Kidney capillary endothelial cell (primary cell): Measurements from ENCODE around the gene ERBB2.
"Not testable (repeated sequence)": the region's sequence is repeated elsewhere in the genome, so short reads cannot be mapped to it uniquely, and the experiment has no call there.

Experiments used
- DNase-seq: peaks from one replicate; pipeline ENCODE4 v3.0.0-alpha.2; 2018; ENCODE audit warnings: low spot score

The ERBB2 gene

DNA sequence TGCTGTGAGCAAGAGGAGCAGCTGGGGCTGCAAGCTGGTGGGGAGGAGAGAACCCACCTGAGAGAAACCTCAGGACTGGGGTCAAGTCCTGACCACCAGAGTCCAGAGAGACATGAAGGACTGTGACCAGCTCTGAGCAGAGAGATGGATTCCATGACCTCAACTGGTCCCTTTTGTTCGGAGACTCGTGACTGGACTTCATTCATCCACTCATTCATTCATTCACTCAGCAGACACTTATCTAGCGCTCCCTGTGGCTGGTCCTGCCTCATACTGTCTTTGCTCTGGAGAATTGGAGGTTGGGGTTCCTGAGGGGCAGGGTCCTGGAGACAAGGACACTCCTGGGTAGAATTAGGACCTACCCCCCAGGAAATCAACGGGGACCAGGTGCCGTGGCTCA lies 4.0 kb downstream of the ERBB2 start:
- no peak for DNase-seq

DNA sequence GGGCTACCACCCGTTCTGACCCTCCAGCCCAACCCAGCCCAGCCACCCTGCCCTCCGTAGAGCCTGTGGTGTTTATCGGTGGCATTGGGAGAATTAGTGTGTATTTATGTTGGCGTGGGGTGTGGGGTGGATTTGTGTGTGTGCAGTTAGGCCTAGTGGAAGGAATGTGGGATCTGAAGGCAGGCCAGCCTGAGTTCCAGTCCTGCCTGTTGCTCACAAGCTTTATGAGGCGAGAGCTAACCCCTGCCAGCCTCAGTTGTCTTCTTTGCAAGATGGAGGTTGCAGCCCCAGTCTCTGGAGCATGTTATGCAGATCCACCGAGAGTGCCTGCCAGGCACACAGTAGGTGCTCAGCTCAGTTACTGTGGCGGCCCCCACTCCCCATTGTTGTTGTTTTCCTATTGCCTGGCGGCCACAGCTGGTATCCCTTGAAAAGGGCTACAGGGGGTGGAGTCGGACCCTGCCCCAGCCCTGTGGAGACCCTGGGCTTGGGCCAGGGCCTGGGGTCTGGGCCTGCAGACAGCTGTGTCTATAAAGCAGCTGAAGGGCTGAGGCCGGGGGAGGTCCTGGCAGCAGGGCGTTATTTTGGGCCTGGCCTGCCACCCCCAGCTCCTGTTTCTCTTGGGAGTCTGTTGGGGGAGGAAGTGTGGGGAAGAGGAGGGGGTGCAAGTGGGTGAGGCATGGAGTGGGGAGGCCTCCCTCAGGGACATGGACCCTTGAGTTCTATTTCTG lies 5.1 kb downstream of the ERBB2 start:
- DNase-seq: no peak

DNA sequence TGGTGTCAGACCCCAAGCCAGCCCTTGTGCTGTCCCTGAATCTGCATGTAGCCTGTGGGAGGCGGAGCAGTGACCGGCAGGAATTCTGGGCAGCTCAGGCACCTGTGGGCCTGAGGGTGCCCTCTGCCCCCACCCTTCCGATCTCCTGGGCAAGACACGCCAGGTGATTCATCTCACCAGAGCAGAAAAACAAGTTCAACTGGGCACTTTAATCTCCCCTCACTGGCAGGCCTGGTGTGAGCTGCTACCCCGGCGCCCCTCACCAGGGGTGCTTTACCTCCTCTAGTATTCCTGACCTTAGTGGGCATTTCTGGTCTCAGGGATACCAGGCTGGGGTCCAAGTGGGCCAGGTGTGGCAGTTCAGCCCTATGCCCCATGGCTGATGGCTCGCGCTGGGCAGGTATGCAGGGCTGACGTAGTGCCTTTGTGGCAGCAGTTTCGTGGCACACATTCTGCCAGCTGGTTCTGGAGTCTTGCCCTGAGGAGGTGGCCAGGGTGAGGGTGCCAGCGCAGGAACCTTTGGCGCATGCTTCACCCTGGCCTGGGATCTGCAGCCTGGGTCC lies 6.0 kb downstream of the ERBB2 start:
- DNase-seq: no peak

DNA sequence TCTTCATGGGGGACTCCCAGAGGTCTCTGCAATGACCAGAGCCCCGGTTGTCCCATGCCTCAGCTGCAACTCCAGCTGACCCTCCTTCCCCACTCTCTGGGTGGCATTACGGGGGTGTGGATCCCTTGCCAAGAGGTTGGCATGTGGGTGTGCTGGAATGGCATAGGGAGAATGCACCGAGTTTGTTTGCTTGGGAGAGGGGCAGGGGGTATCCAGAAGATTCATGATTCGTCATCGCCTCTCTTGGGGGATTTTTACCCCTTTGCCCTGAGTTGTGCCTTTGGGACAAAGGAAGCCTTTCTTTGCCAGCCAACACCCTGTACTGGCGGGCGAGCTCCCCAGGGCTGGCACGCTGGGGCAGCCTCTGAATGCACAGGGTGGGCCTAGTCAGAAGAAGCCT lies 6.5 kb downstream of the ERBB2 start:
- DNase-seq: no peak

DNA sequence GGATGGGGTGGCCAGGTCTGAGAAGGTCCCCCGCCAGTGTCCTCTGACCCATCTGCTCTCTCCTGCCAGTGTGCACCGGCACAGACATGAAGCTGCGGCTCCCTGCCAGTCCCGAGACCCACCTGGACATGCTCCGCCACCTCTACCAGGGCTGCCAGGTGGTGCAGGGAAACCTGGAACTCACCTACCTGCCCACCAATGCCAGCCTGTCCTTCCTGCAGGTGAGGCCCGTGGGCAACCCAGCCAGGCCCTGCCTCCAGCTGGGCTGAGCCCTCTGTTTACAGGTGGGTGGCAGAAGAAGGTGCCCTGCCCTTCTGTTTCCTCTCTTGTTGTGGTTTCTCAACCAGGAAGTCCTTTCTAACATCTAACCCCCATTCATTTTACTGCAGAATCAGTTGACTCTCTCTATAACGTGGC lies 7.1 kb downstream of the ERBB2 start:
- no peak for DNase-seq

DNA sequence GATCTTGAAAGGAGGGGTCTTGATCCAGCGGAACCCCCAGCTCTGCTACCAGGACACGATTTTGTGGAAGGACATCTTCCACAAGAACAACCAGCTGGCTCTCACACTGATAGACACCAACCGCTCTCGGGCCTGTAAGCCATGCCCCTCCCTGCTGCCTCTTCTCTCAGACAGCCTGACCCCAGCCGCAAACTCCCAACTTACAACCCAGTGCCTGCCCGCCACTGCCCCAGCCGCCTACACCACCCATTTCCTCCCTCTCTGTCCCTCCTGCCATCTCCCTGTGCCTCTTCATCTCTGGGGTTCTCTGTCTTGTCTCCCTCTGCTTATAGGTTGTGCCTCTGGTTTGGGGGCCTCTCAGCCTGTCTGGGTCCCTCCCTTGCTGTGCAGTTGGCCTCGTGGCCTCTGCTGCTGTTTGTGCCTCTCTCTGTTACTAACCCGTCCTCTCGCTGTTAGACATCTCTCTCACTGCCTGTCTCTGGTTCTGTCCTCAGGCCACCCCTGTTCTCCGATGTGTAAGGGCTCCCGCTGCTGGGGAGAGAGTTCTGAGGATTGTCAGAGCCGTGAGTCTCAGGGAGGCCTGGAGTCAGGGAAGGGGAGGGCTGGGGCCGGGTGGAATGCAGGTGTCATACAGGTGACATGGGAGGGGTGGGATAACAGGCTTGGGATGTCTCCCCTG lies 9.6 kb downstream of the ERBB2 start:
- DNase-seq: no peak

DNA sequence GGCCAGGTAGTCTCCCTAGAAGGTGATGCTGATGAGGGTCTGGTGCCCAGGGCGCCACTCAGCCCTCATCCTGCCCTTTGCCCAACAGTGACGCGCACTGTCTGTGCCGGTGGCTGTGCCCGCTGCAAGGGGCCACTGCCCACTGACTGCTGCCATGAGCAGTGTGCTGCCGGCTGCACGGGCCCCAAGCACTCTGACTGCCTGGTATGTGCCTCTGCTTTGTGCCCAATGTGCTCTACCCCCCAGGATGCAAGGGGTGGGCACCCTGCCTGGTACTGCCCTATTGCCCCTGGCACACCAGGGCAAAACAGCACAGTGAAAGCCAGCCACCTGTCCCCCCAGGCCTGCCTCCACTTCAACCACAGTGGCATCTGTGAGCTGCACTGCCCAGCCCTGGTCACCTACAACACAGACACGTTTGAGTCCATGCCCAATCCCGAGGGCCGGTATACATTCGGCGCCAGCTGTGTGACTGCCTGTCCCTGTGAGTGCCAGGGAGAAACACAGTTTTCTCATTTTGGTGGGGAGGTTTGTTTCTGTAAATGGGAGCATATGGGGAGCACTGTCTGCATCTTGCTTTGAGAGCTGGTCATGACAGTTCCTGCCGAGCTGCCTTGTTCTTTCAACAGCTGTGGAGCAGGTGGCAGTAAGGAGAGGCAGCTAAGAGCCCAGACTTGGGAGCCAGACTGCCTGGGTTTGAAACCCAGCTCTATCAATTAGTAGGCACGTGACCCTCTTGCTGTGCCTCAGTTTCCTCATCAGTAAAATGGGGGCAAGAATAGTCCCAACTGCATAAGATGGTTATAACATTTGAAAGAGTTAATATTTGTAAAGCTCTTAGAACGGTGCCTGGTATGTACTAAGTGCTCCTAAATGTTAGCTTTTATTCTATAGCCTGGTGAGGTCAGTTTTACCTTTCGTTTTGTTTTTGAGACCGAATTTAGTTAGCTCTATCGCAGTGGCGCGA lies 10.4 kb downstream of the ERBB2 start:
- DNase-seq: no peak

DNA sequence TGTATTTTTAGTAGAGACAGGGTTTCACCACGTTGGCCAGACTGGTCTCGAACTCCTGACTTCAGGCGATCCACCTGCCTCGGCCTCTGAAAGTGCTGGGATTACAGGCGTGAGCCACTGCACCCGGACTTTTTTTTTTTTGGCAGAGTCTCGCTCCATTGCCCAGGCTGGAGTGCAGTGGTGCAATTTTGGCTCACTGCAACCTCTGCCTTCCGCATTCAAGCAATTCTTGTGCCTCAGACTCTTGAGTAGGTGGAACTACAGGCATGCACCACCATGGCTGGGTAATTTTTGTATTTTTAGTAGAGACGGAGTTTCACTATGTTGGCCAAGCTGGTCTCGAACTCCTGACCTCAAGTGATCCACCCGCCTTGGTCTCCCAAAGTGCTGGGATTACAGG lies 11.2 kb downstream of the ERBB2 start:
- DNase-seq: not testable (repeated sequence)

DNA sequence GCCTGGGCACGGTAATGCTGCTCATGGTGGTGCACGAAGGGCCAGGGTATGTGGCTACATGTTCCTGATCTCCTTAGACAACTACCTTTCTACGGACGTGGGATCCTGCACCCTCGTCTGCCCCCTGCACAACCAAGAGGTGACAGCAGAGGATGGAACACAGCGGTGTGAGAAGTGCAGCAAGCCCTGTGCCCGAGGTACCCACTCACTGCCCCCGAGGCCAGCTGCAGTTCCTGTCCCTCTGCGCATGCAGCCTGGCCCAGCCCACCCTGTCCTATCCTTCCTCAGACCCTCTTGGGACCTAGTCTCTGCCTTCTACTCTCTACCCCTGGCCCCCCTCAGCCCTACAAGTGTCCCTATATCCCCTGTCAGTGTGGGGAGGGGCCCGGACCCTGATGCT lies 12.0 kb downstream of the ERBB2 start:
- DNase-seq: no peak

DNA sequence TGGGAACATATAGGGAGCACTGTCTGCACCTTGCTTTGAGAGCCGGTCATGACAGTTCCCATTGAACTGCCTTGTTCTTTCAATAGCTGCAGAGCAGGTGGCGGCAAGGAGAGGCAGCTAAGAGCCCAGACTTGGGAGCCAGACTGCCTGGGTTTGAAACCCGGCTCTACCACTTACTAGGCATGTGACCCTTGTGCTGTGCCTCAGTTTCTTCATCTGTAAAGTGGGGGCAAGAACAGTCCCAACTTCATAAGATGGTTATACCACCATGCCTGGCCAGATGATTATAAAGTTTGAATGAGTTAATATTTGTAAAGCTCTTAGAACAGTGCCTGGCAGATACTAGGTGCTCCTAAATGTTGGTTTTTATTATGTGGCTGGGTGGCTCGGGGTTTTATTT lies 14.4 kb downstream of the ERBB2 start:
- DNase-seq: no peak

DNA sequence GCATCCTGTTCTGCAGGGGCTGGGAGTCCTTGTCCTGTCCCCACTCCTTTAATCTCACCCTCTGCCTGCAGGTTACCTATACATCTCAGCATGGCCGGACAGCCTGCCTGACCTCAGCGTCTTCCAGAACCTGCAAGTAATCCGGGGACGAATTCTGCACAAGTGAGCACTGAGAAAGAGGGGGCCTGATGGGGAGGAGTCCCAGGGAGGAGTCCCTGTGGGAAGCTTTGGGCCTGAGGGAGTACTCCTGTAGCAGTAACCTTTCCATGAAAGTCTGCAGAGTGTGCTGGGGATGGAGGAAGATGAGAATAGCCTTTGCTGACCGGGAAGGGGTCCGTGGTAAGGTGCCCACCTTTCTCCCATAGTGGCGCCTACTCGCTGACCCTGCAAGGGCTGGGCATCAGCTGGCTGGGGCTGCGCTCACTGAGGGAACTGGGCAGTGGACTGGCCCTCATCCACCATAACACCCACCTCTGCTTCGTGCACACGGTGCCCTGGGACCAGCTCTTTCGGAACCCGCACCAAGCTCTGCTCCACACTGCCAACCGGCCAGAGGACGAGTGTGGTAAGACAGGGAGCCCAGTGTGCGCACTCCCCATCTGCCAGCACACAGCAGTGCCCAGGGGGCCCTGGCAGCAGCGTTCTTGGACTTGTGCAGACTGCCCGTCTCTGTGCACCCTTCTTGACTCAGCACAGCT lies 15.7 kb downstream of the ERBB2 start:
- no peak for DNase-seq

DNA sequence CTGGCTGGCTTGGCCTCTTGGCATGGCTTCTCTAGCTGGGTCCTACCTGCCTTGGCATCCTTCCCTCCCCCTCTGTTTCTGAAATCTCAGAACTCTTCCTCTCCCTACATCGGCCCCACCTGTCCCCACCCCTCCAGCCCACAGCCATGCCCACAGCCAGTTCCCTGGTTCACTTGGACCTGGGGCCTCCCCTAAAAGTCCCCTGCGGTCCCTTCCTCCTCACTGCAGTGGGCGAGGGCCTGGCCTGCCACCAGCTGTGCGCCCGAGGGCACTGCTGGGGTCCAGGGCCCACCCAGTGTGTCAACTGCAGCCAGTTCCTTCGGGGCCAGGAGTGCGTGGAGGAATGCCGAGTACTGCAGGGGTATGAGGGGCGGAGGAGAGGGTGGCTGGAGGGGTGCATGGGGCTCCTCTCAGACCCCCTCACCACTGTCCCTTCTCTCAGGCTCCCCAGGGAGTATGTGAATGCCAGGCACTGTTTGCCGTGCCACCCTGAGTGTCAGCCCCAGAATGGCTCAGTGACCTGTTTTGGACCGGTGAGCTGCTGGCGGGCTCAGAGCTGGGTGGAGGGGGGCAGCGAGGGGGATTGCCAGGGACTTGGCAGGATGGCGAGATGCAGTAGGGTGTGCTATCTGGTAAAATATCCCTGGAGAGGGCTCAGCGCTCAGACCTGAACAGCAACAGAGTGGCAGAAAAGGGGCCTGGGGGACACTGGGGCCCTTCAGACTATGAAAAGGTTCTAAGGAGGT lies 16.4 kb downstream of the ERBB2 start:
- no peak for DNase-seq

DNA sequence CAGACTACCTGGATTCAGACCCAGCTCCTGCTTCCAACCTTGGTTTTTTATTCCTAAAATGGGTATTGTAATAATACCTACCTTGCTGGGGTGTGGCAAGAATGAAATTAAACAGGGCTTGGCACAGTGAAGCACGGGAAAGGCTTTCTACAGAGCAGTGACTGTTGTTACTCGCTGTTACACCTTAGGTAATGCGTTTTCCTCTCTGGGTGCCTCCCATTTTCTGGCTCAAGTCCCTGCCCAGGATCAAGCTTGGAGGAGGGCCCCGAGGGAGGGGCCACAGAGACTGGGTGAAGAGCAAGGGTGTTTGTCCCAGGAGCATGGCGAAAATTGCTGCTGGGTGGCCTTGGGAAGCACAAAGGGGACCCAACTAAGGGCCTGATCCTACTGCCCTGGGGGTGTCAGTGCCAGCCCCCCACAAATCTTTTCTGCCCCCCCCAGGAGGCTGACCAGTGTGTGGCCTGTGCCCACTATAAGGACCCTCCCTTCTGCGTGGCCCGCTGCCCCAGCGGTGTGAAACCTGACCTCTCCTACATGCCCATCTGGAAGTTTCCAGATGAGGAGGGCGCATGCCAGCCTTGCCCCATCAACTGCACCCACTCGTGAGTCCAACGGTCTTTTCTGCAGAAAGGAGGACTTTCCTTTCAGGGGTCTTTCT lies 17.1 kb downstream of the ERBB2 start:
- no peak for DNase-seq

DNA sequence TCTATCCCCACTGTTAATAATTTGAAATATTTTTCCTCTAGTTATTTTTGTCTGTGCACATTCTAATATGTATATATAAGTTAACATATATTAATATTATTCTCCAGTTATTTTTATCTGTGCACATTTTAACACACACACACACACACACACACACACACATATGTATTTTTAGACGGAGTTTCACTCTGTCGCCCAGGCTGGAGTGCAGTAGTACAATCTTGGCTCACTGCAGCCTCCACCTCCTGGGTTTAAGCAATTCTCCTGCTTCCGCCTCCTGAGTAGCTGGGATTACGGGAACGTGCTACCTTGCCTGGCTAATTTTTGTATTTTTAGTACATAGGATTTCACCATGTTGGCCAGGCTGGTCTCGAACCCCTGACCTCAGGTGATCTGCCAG lies 17.8 kb downstream of the ERBB2 start:
- no peak for DNase-seq

DNA sequence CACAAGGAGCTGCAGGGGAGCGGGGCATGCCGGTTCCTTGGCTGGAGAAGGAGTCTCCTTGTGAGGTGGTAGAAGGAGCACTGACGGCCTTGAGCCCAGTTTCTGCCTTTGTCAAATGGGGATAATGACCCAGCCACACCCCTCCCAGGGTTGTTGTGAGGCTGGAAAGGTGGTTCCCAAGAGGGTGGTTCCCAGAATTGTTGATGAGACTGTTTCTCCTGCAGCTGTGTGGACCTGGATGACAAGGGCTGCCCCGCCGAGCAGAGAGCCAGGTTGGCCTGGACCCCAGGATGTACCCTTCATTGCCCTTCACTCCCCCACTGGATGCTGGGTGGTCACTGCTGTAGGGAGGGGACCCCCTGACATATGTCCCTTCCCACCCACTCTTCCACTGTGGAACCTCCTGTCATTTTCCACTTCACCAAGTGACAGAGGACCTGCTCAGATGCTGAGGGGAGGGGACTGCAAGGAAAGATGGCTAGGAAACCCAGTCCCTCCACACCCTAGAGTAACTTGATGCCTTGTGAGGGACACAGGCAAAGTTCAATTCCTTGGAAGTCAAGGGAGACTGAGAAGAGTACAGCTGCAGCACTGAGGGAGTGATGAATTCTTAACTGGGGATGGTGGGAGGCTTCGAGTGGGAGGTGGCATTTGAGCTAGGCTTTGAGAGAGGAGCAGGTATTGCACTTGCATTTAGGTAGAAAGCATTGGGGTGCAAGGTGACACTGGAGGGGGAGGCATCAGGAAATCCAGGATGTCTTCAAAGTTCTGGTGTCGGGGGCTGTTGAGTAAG lies 19.9 kb downstream of the ERBB2 start:
- no peak for DNase-seq

DNA sequence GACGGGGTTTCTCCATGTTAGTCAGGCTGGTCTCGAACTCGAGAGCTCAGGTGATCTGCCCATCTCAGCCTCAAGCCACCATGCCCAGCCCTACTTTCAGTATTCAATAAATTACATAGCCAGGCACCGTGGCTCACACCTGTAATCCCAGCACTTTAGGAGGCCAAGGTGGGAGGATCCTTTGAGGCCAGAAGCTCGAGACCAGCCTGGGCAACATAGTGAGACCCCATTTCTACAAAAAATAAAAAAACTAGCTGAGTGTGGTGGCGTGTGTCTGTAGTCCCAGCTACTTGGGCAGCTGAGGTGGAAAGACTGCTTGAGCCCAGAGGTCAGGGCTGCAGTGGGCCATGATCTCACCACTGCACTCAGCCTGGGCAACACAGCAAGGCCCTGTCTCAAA lies 22.2 kb downstream of the ERBB2 start:
- DNase-seq: no peak

DNA sequence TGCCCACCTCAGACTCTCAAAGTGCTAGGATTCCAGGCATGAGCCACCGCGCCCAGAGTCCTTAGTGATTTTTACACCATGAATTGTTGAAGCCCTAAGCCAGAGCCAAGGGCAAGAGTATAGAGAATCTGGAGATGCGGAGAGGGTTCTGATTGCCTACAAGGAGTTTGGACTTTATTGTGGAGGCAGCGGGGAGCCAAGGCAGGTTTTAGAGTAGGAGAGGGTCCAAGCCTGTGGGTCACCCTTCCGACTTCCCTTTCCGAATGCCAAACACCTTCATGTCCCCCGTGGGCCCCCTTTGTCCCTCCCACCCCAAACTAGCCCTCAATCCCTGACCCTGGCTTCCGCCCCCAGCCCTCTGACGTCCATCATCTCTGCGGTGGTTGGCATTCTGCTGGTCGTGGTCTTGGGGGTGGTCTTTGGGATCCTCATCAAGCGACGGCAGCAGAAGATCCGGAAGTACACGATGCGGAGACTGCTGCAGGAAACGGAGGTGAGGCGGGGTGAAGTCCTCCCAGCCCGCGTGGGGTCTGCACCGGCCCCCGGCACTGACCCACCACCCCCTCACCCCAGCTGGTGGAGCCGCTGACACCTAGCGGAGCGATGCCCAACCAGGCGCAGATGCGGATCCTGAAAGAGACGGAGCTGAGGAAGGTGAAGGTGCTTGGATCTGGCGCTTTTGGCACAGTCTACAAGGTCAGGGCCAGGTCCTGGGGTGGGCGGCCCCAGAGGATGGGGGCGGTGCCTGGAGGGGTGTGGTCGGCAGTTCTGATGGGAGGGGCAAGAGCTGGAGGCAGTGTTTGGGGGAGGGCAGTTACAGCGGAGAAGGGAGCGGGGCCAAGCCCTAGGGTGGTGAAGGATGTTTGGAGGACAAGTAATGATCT lies 23.3 kb downstream of the ERBB2 start:
- no peak for DNase-seq

DNA sequence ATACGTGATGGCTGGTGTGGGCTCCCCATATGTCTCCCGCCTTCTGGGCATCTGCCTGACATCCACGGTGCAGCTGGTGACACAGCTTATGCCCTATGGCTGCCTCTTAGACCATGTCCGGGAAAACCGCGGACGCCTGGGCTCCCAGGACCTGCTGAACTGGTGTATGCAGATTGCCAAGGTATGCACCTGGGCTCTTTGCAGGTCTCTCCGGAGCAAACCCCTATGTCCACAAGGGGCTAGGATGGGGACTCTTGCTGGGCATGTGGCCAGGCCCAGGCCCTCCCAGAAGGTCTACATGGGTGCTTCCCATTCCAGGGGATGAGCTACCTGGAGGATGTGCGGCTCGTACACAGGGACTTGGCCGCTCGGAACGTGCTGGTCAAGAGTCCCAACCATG lies 24.9 kb downstream of the ERBB2 start:
- no peak for DNase-seq

DNA sequence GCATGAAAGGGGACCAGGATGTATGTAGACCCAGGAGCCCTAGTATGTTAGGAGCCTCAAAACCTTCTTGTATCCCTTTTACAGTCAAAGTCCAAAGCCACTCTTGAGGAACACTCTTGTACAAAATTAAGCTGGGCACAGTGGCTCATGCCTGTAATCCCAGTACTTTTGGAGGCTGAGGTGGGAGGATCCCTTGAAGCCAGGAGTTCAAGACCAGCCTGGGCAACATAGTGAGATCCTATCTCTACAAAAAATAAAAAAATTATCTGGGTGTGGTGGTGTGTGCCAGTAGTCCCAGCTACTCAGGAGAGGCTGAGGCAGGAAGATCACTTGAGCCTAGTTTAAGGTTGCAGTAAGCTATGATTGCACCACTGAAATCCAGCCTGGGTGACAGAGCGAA lies 26.1 kb downstream of the ERBB2 start:
- not testable (repeated sequence) for DNase-seq
